ENCODE measurements around the gene PALMD. TPM values are rescaled to one million over a fixed set of nuclear protein-coding genes. Genes with fewer than 3 reads are reported as not detected.

The PALMD gene
- total RNA-seq, 4 donors from 2014 or later = 60.7 to 254 (median 79.1) TPM

- intact Hi-C loops (cut with DNase I; ENCODE audit: low total_unique reads) (no loop called here), in situ Hi-C loops (cut with MboI; ENCODE audit: low sequenced_read_pairs in 4 of 4) (no loop called here)
- no peak for DNase-seq
- Histone ChIP-seq H3K9me3 (no peaks in the 10 kb centered on the region), H3K4me1 (peaks cover 0 to 16% of the 10 kb centered on the region in 2 donors), H3K27ac (no peak overlapping the region), H3K4me3 (no peak overlapping the region), H3K27me3 (no peaks in the 10 kb centered on the region), H3K36me3 (no peaks in the 10 kb centered on the region)
- TF ChIP-seq, protein P1, sequence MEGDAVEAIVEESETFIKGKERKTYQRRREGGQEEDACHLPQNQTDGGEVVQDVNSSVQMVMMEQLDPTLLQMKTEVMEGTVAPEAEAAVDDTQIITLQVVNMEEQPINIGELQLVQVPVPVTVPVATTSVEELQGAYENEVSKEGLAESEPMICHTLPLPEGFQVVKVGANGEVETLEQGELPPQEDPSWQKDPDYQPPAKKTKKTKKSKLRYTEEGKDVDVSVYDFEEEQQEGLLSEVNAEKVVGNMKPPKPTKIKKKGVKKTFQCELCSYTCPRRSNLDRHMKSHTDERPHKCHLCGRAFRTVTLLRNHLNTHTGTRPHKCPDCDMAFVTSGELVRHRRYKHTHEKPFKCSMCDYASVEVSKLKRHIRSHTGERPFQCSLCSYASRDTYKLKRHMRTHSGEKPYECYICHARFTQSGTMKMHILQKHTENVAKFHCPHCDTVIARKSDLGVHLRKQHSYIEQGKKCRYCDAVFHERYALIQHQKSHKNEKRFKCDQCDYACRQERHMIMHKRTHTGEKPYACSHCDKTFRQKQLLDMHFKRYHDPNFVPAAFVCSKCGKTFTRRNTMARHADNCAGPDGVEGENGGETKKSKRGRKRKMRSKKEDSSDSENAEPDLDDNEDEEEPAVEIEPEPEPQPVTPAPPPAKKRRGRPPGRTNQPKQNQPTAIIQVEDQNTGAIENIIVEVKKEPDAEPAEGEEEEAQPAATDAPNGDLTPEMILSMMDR (IDR thresholded peaks at IDR 0.05 in 4 of 5, conservative IDR thresholded peaks at IDR 0.05 in 1 of 5) = no peak
- TF ChIP-seq POLR2A (IDR thresholded peaks at IDR 0.05) = no peak
- no peak for ATAC-seq
Measured at GRCh38 chr1:99601208-99601607, 44.7 kb upstream of the PALMD start.

DNA sequence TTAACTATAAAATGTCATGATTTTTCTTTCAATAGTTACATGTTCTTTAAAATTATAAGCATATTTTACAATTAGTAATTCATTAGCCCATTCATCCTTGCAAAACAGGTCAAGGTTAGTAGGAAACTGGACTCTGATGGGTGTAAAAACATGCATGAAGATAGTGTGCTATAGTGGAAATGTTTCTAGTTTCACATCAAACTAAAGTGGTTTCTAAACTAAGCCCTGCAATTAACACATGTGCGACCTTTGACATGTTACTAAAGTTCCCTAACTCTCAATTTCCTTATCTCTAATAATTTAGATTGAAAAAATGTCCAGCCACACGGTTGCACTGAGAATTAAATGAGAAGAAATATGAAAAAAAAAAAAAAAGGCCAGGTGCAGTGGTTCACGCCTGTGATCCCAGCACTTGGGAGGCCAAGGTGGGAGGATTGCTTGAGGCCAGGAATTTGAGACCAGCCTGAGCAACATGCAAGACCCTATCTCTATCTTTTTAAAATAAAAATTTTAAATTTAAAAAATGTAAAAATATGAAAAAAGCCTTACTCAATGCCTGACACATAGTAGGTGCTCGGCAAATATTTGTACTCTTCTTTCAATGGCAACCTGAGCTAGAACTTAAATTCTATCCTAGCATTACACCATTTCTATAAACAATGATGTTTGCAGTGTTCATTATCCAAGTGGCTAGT is 44.1 kb upstream of the PALMD start:
- no peaks in the 10 kb centered on the region for H3K36me3 ChIP-seq
- no peak overlapping the region for H3K4me3 ChIP-seq
- peak overlapping the region in 3 of 4 donors; percentile 4 to 50 (median 39) for H3K27ac ChIP-seq
- no peaks in the 10 kb centered on the region for H3K27me3 ChIP-seq
- in situ Hi-C loops (cut with MboI; ENCODE audit: low sequenced_read_pairs in 4 of 4) (no loop called here), intact Hi-C loops (cut with DNase I; ENCODE audit: low total_unique reads) (no loop called here)
- no peaks in the 10 kb centered on the region for H3K9me3 ChIP-seq
- no peak for TF ChIP-seq POLR2A (IDR thresholded peaks at IDR 0.05)
- TF ChIP-seq, protein P1 (IDR thresholded peaks at IDR 0.05 in 4 of 5, conservative IDR thresholded peaks at IDR 0.05 in 1 of 5) = no peak
- ATAC-seq = no peak
- peaks cover 0 to 16% of the 10 kb centered on the region in 2 donors for H3K4me1 ChIP-seq
- no peak for DNase-seq

DNA sequence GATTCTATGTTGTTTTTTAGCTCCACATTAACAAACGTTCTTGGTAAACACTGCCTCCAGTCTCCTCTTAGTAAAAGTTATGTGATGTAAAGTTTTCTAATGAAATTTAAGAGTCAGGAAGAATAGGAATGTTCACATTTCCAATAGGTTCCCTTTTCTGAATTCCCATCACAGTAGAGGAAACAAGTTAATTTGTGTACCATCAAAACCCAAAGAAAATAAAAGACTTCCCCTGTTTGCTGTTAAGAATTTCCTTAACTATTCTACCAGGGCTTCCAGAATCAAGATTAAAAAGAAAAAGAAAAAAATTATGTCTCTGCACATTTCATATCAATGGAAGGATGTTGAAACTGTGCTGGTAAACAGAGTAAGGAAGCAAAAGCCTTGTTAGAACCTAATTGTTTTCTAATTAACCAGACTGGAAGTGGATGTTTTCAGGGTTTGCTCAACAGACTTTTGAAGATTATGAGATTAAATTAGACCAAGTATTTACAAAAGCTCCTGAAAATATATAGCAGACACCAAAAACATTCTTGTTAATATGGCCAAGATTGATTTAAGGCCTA is 43.4 kb upstream of the PALMD start:
- peak overlapping the region in 3 of 4 donors; percentile 39 to 64 (median 56) for H3K27ac ChIP-seq
- DNase-seq (no peak), ATAC-seq (peak; percentile 30)
- no peak overlapping the region for H3K4me3 ChIP-seq
- intact Hi-C loops (cut with DNase I; ENCODE audit: low total_unique reads) (no loop called here), in situ Hi-C loops (cut with MboI; ENCODE audit: low sequenced_read_pairs in 4 of 4) (no loop called here)
- no peaks in the 10 kb centered on the region for H3K27me3 ChIP-seq
- TF ChIP-seq, protein P1 (IDR thresholded peaks at IDR 0.05 in 4 of 5, conservative IDR thresholded peaks at IDR 0.05 in 1 of 5) = no peak
- TF ChIP-seq POLR2A (IDR thresholded peaks at IDR 0.05) = no peak
- no peaks in the 10 kb centered on the region for H3K9me3 ChIP-seq
- no peaks in the 10 kb centered on the region for H3K36me3 ChIP-seq
- H3K4me1 ChIP-seq = peaks cover 0 to 16% of the 10 kb centered on the region in 2 donors

GRCh38 chr1:99603699-99604560 is 42.0 kb upstream of the PALMD start:
- TF ChIP-seq POLR2A (IDR thresholded peaks at IDR 0.05) = no peak
- TF ChIP-seq, protein P1 (IDR thresholded peaks at IDR 0.05 in 4 of 5, conservative IDR thresholded peaks at IDR 0.05 in 1 of 5) = no peak
- H3K27me3 ChIP-seq = no peaks in the 10 kb centered on the region
- in situ Hi-C loops (cut with MboI; ENCODE audit: low sequenced_read_pairs in 4 of 4) (no loop called here), intact Hi-C loops (cut with DNase I; ENCODE audit: low total_unique reads) (no loop called here)
- no peak overlapping the region for H3K4me3 ChIP-seq
- H3K27ac ChIP-seq = peak overlapping the region; percentile 26 to 64 (median 48)
- peaks cover 0 to 16% of the 10 kb centered on the region in 2 donors for H3K4me1 ChIP-seq
- no peaks in the 10 kb centered on the region for H3K36me3 ChIP-seq
- DNase-seq (no peak), ATAC-seq (no peak)
- no peaks in the 10 kb centered on the region for H3K9me3 ChIP-seq
